Measurements from ENCODE around the gene C1orf52.

Gene C1orf52

DNA sequence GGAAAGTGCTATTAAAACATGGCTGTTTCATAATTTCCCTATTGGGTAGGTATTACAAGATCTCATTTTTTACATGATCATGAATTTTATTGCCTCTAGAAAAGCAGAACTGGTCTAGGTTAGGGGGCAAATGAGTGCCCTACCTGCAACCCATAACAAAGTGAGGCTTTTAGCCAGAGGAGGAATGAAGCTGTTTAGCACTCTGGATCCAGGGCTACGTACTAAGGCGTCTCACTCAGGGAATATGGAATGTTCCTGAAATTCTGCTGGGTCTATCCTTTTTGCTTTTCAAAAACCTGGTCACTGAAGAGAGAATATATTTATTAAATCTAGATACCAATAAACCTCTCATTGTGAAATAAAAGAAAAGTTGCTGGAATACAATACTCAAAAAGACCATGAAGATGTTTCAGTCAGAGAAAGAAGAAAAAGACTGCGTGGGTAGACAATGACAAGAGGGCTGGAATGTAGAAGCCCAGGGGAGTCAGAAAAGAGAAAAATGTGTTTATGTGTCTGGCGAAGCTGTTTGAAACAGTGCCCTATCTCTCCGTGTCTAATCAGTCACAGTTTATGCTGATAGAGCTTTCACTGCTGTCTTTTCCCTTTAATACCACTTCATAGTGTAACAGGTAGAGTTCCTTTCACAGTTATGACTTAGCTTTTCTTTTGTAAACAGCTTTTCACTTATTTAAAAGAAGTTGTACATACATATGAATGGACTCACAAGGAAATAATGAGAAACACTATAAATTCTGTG is 33.7 kb downstream of the C1orf52 start:
- no peak for DNase-seq (ENCODE audit: low read depth)
- H3K4me3 ChIP-seq (ENCODE audit: control insufficient read depth, low read depth, low read length), result no peak overlapping the region
- TF ChIP-seq, protein P1, sequence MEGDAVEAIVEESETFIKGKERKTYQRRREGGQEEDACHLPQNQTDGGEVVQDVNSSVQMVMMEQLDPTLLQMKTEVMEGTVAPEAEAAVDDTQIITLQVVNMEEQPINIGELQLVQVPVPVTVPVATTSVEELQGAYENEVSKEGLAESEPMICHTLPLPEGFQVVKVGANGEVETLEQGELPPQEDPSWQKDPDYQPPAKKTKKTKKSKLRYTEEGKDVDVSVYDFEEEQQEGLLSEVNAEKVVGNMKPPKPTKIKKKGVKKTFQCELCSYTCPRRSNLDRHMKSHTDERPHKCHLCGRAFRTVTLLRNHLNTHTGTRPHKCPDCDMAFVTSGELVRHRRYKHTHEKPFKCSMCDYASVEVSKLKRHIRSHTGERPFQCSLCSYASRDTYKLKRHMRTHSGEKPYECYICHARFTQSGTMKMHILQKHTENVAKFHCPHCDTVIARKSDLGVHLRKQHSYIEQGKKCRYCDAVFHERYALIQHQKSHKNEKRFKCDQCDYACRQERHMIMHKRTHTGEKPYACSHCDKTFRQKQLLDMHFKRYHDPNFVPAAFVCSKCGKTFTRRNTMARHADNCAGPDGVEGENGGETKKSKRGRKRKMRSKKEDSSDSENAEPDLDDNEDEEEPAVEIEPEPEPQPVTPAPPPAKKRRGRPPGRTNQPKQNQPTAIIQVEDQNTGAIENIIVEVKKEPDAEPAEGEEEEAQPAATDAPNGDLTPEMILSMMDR (conservative IDR thresholded peaks at IDR 0.05; ENCODE audit: control insufficient read depth, insufficient read depth, low read depth, low read length), result no peak

DNA sequence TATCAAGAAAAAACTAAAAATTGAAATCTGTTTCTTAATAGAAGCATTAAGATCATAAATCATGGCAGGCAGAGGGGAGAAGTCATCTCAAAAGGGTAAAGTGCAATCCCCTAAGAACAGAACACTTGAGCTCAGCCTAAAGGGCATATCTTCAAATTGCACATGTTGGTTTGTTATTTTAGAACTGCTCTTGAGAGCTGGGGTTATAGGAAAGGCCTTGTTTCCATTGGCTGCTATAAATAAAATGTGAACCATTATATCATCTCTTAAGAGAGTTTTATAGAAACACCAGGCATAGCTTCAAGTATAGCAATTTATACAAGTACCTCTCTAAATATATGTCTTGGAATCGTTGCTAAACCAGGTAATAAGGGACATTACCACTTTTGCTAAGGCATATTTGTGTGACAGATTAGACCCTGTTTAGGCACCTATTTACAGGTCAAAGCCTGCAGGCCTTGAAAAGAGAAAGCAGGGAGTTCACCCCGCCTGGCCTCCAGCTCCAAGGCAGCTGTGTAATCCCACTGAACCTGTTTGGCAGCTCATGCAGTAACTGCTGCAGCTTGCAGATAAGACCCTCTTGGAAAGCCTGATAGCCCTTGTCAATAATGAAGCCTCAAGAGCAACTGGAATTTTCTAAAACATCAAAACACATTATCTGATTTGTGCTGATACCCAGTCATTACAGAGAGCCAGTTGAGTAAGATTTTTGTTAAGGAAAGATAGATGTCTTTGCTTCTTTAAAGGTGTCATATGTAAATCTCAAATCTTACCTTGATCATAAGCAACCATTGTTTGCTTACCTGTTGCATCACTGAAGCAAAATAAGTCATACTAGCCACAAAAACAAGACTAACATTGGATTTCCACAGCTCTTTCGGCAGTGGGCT is 34.5 kb downstream of the C1orf52 start:
- TF ChIP-seq, protein P1 (conservative IDR thresholded peaks at IDR 0.05; ENCODE audit: control insufficient read depth, insufficient read depth, low read depth, low read length), result no peak
- H3K4me3 ChIP-seq (ENCODE audit: control insufficient read depth, low read depth, low read length), result no peak overlapping the region
- no peak for DNase-seq (ENCODE audit: low read depth)

DNA sequence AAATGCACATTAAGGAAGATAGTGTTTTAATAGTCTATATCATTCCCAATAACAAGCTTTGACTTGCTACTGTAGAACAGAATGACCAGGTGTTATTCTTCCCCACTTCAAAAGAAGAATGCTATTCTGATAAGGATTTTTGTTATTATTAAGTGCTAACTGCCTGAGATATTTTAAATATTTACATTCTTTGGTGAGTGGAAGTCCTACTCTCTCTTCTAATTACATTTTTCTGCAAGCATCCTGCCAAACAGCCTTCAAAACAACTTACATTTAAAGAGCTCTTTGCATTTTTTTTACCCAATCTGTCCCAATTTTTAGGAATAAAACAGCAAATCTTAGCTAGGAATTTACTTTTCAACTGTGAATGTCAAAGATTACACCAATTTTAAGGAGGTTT is 35.2 kb downstream of the C1orf52 start:
- no peak for DNase-seq (ENCODE audit: low read depth)
- no peak overlapping the region for H3K4me3 ChIP-seq (ENCODE audit: control insufficient read depth, low read depth, low read length)
- TF ChIP-seq, protein P1 (conservative IDR thresholded peaks at IDR 0.05; ENCODE audit: control insufficient read depth, insufficient read depth, low read depth, low read length), result no peak

DNA sequence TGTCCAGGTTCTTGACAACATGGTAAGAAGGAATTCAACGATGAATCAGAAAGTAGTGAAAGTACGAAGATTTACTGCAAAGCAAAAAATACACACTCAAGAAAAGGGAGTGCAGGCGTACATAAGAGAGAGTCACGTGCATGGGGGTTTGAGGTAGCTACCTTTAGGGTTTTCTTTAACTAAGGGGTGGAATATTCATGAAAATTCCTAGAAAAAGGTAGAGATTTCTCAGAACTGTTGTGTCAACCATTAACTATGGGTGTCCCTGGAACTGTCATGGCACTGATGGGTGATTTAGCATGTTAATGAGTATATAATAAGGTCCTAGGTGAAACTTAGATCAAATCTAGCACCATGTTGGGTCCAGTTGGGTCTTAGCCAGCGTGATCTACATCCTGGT is 36.1 kb downstream of the C1orf52 start:
- no peak for DNase-seq (ENCODE audit: low read depth)
- no peak overlapping the region for H3K4me3 ChIP-seq (ENCODE audit: control insufficient read depth, low read depth, low read length)
- TF ChIP-seq, protein P1 (conservative IDR thresholded peaks at IDR 0.05; ENCODE audit: control insufficient read depth, insufficient read depth, low read depth, low read length), result no peak

DNA sequence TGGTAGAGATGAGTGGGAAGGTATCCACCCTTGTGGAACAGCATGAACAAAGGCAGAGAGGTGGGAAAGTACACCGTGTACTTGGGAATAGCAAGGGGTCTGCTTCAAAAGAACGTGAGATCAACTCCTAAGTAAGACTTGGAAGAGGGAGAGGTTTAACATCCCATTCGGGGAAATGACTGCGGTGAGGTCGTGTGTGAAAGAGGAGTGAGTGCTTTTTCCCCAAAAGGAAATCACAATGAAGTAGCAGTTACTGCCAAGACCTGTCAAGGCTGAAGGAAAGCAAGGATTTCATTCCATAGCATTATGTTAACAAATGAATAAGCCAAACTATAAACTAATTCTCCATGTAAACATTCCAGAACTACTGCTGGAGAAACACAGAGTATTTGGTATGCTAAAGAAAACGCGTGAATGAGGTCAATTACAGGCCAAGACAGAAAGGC is 38.7 kb downstream of the C1orf52 start:
- H3K4me3 ChIP-seq (ENCODE audit: control insufficient read depth, low read depth, low read length), result no peak overlapping the region
- DNase-seq (ENCODE audit: low read depth), result no peak
- TF ChIP-seq, protein P1 (conservative IDR thresholded peaks at IDR 0.05; ENCODE audit: control insufficient read depth, insufficient read depth, low read depth, low read length), result no peak

DNA sequence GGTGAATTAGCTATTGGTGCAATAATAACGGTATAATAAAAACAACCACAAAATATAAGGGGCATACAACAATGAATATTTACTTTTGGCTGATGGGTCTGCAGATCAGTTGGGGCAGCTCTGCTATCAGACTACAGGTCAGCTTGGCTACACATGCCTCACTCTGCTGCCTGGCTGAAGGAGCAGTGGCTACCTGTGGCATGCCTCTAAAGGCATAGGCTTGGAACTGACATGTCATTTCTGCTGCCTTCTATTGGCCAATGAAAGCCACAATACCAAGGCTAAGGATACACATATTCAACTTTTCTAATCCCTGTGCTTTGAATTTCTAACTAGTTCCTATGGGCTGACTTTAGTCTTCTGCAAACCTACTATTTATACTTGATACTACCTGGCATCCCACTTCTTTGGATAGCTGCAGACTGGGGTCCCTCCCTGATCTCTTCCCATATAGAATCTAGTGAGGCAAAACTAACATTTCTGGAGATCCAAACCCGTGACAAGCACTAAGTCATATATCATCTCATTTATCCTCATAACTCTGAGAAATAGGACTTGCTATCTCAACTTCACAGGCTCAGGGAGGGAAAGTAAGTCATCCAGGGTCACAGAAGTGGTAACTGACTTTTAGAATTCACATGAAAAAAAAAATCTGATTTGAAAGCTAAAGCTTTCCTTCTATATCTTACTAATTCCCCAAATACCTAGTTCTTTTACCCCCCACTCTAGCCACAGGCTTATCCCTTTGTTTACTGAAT is 39.4 kb downstream of the C1orf52 start:
- TF ChIP-seq, protein P1 (conservative IDR thresholded peaks at IDR 0.05; ENCODE audit: control insufficient read depth, insufficient read depth, low read depth, low read length), result no peak
- H3K4me3 ChIP-seq (ENCODE audit: control insufficient read depth, low read depth, low read length), result no peak overlapping the region
- no peak for DNase-seq (ENCODE audit: low read depth)

Data from fibroblast of mammary gland (primary cell).